ENCODE data around the gene SLC9A9. TPM values are rescaled to one million over a fixed set of nuclear protein-coding genes. Genes with fewer than 3 reads are reported as not detected.
A peak's percentile ranks its signal among the peaks of the same experiment; 100 is the strongest.

The SLC9A9 gene
- total RNA-seq, 4 donors from 2014 or later: 7.8 to 19.6 (median 13.4) TPM

DNA sequence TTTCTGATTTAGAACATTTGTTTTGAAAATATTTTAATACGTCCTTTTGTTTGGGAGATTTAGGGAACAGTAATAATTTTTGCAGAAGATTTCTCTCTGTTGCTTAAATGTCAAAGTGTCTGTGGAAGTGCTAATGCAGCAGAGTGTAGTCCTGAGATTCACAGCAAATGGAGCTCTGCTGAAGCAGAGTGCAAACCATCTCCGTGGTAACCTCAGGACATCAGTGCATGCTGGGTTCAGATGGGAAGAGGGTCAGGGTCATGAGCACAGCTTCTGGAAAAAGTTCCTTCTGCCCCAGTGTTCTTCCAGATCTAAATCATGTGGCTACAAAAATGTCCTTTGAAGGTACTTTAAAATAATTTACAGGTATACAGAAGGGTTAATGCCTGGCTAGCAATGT, 39.9 kb upstream of the SLC9A9 start:
- no peak overlapping the region for H3K4me3 ChIP-seq (replicated peaks in 1 of 3)
- TF ChIP-seq POLR2A (IDR thresholded peaks at IDR 0.05): no peak
- TF ChIP-seq, protein P1, sequence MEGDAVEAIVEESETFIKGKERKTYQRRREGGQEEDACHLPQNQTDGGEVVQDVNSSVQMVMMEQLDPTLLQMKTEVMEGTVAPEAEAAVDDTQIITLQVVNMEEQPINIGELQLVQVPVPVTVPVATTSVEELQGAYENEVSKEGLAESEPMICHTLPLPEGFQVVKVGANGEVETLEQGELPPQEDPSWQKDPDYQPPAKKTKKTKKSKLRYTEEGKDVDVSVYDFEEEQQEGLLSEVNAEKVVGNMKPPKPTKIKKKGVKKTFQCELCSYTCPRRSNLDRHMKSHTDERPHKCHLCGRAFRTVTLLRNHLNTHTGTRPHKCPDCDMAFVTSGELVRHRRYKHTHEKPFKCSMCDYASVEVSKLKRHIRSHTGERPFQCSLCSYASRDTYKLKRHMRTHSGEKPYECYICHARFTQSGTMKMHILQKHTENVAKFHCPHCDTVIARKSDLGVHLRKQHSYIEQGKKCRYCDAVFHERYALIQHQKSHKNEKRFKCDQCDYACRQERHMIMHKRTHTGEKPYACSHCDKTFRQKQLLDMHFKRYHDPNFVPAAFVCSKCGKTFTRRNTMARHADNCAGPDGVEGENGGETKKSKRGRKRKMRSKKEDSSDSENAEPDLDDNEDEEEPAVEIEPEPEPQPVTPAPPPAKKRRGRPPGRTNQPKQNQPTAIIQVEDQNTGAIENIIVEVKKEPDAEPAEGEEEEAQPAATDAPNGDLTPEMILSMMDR (IDR thresholded peaks at IDR 0.05): no peak
- no peaks in the 10 kb centered on the region for H3K27me3 ChIP-seq
- DNase-seq: no peak
- H3K4me1 ChIP-seq: no peaks in the 10 kb centered on the region
- no peak overlapping the region for H3K27ac ChIP-seq
- intact Hi-C loops (cut with DNase I): no loop called here
- no peaks in the 10 kb centered on the region for H3K36me3 ChIP-seq
- H3K9me3 ChIP-seq: no peaks in the 10 kb centered on the region
- 80% methylated on average over 2 of the region's 2 CpGs for WGBS, 2 donors

DNA sequence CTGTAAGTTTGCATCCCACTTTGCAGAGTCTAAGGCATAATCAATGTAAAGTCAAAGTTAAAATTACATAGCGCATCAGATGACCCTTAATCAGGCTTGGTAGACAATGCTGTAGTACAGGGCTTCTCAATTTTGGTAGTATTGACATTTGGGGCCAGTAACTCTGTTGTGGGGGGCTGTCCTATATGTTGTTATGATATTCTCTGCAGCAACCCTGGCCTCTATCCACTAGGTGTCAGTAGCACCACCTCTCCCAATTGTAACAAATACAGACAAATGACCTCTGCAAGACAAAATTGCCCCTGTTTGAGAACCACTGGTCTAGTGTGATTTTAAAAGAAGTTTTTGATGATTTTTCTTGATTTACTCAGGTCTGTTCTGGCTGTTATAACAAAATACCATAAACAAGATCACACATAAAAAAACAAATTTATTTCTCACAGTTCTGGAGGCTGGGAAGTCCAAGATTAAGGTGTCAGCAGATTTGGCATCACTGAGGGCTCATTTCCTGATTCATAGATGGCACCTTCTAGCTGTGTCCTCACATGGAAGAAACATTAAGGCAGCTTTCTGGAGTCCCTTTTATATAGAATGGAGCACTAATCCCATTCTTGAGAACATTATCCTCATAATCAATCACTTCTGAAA, 37.6 kb upstream of the SLC9A9 start:
- H3K4me3 ChIP-seq (replicated peaks in 1 of 3): no peak overlapping the region
- DNase-seq: peak; percentile 10 to 21
- WGBS, 2 donors: 88 to 93% methylated on average over 1 of the region's 1 CpG
- intact Hi-C loops (cut with DNase I): no loop called here
- H3K9me3 ChIP-seq: no peaks in the 10 kb centered on the region
- H3K36me3 ChIP-seq: no peaks in the 10 kb centered on the region
- no peak overlapping the region for H3K27ac ChIP-seq
- no peak for TF ChIP-seq POLR2A (IDR thresholded peaks at IDR 0.05)
- TF ChIP-seq, protein P1 (IDR thresholded peaks at IDR 0.05): peak in 5 of 6 experiments; percentile 12 to 66 (median 58)
- no peaks in the 10 kb centered on the region for H3K4me1 ChIP-seq
- H3K27me3 ChIP-seq: no peaks in the 10 kb centered on the region

DNA sequence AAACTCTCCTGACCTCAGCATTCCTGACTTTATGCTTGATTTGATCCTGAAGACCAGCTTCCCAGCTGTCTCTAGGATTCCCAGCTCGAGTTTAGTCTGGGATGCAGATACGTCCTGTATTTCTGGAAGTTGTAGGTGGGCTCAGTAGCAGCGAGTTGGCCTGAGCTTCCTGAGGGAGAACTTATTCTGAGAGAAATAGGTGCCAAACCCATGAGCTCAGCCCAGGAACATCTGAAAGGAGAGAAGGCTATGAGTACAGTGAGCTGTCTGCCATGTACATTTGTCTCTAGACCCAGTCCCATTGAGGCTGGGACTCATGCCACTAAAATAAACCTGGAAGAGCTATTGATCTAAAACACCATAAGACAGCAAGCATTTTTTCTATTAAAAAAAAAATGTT, 36.6 kb upstream of the SLC9A9 start:
- Histone ChIP-seq H3K27ac (no peak overlapping the region), H3K4me1 (no peaks in the 10 kb centered on the region), H3K9me3 (no peaks in the 10 kb centered on the region), H3K27me3 (no peaks in the 10 kb centered on the region), H3K4me3 (replicated peaks in 1 of 3) (no peak overlapping the region), H3K36me3 (no peaks in the 10 kb centered on the region)
- TF ChIP-seq, protein P1 (IDR thresholded peaks at IDR 0.05): no peak
- no peak for TF ChIP-seq POLR2A (IDR thresholded peaks at IDR 0.05)
- no peak for DNase-seq
- WGBS, 2 donors: 73 to 74% methylated on average over 3 of the region's 3 CpGs
- intact Hi-C loops (cut with DNase I): no loop called here

DNA sequence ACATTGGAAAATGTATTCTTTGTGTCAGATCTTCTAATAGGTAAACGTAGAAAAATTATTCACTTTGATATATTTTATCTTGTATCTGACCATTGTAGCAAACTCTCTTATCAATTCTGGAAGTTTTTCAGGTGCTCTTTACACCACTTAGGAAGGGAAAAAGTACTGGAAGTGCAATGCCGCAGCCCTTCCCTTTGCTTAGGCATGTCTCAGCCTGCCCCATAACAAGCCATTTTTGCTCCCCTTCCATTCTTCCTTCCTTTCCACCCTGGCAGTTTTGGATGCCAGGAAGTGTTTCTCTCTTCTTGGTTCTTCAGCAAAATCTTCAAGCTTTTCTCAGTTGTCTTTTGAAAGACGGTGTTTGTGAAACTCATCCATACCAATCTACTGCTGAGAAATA, 34.9 kb upstream of the SLC9A9 start:
- 90 to 92% methylated on average over 3 of the region's 3 CpGs for WGBS, 2 donors
- H3K9me3 ChIP-seq: no peaks in the 10 kb centered on the region
- H3K4me3 ChIP-seq (replicated peaks in 1 of 3): no peak overlapping the region
- DNase-seq: no peak
- no peaks in the 10 kb centered on the region for H3K4me1 ChIP-seq
- TF ChIP-seq POLR2A (IDR thresholded peaks at IDR 0.05): no peak
- TF ChIP-seq, protein P1 (IDR thresholded peaks at IDR 0.05): no peak
- no peaks in the 10 kb centered on the region for H3K36me3 ChIP-seq
- H3K27me3 ChIP-seq: no peaks in the 10 kb centered on the region
- H3K27ac ChIP-seq: no peak overlapping the region
- intact Hi-C loops (cut with DNase I): no loop called here

DNA sequence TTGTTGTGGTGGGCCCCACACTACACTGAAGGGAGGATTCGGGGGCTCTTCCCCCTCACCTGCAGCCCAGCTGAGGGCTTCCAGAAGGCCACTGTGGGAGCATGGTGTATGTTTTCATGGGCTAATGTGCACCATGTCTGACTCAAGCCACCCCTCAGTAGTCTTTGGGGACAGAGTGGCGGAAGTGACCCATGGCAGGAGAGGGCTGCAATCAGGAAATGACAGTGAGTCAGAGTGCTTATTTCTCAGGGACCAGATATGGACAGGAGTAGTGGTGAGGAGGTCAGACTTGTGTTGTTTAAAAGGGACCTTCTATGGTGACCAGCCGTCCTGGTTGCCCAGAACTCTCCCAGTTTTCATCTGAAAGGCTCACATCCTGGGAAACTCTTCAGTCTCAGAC, 32.8 kb upstream of the SLC9A9 start:
- no peak for TF ChIP-seq POLR2A (IDR thresholded peaks at IDR 0.05)
- TF ChIP-seq, protein P1 (IDR thresholded peaks at IDR 0.05): no peak
- 83 to 93% methylated on average over 3 of the region's 3 CpGs for WGBS, 2 donors

More for the DNA sequence above, 32.8 kb upstream of the SLC9A9 start:
- Histone ChIP-seq H3K4me1 (no peaks in the 10 kb centered on the region), H3K4me3 (replicated peaks in 1 of 3) (no peak overlapping the region), H3K36me3 (no peaks in the 10 kb centered on the region), H3K9me3 (no peaks in the 10 kb centered on the region), H3K27me3 (no peaks in the 10 kb centered on the region), H3K27ac (no peak overlapping the region)
- intact Hi-C loops (cut with DNase I): no loop called here
- no peak for DNase-seq

Data from thyroid gland (tissue), 4 donors.